Renal pelvis (tissue), 4 donors: ENCODE data around the gene PCDHB11. TPM values are rescaled to one million over a fixed set of nuclear protein-coding genes. Genes with fewer than 3 reads are reported as not detected.
A peak's percentile ranks its signal among the peaks of the same experiment; 100 is the strongest.
"Not testable (repeated sequence)": the region's sequence is repeated elsewhere in the genome, so short reads cannot be mapped to it uniquely, and the experiment has no call there.

Source experiments
- DNase-seq: peaks from one replicate; pipeline ENCODE4 v3.0.0-alpha.2; 2013
- polyA plus RNA-seq, 3 donors: library from polyadenylated mRNA; unstranded; fragments of 120-200 nt; gene quantifications; one replicate each; pipeline ENCODE4 v1.2.1, GENCODE V29; 2013; ENCODE audit not compliant: insufficient read length in 3 of 3

Gene PCDHB11
- polyA plus RNA-seq, 3 donors = 3.8 to 6.5 (median 4.6) TPM

DNA sequence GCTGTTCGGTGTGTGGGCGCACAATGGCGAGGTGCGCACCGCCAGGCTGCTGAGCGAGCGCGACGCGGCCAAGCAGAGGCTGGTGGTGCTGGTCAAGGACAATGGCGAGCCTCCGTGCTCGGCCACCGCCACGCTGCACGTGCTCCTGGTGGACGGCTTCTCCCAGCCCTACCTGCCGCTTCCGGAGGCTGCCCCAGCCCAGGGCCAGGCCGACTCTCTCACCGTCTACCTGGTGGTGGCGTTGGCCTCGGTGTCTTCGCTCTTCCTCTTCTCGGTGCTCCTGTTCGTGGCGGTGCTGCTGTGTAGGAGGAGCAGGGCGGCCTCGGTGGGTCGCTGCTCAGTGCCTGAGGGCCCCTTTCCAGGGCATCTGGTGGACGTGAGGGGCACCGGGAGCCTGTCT is 19.6 kb upstream of the PCDHB11 start:
- DNase-seq = not testable (repeated sequence)

DNA sequence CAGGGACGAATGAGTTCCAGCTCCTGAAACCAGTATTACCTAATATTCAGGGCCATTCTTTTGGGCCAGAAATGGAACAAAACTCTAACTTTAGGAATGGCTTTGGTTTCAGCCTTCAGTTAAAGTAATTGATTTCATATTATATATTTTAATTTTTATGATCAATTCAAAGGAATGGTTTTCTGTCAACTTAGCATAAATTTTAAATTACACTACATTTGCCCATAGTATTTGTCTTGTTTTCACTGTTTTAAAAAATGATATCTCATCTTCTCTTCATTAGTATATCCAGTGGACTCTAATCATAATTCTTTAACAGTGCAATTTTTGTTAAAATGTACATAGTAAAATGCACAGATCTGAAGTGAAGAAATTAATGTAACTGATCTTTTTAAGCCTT is 19.1 kb upstream of the PCDHB11 start:
- DNase-seq = no peak

DNA sequence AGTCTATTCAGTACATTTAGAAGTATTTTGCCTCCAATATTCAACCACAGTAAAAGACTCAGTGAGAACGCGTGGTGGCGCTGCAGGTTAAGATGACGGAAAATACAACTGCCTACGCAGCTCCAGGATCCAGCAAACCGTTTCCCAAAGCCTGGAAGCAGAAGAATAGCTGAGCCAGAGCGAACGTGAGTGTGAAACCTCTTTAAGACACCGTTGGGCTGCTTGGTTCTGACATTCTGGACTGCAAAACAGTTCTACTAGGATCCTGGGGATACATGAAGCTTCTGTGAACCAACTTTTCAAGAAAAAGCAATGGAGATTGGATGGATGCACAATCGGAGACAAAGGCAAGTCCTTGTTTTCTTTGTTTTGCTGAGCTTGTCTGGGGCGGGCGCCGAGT is 17.2 kb upstream of the PCDHB11 start, which contains the start of gene PCDHB16:
PCDHB16 (plus strand) TSS at position 140 of the 400 bp plus-strand sequence; CDS start at position 313, 173 bp downstream.
- peak; percentile 52 for DNase-seq

DNA sequence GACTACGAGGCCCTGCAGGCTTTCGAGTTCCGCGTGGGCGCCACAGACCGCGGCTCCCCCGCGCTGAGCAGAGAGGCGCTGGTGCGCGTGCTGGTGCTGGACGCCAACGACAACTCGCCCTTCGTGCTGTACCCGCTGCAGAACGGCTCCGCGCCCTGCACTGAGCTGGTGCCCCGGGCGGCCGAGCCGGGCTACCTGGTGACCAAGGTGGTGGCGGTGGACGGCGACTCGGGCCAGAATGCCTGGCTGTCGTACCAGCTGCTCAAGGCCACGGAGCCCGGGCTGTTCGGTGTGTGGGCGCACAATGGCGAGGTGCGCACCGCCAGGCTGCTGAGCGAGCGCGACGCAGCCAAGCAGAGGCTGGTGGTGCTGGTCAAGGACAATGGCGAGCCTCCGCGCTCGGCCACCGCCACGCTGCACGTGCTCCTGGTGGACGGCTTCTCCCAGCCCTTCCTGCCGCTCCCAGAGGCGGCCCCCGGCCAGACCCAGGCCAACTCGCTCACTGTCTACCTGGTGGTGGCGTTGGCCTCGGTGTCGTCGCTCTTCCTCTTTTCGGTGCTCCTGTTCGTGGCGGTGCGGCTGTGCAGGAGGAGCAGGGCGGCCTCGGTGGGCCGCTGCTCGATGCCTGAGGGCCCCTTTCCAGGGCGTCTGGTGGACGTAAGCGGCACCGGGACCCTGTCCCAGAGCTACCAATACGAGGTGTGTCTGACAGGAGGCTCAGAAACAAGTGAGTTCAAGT is 15.1 kb upstream of the PCDHB11 start:
- DNase-seq = not testable (repeated sequence)

DNA sequence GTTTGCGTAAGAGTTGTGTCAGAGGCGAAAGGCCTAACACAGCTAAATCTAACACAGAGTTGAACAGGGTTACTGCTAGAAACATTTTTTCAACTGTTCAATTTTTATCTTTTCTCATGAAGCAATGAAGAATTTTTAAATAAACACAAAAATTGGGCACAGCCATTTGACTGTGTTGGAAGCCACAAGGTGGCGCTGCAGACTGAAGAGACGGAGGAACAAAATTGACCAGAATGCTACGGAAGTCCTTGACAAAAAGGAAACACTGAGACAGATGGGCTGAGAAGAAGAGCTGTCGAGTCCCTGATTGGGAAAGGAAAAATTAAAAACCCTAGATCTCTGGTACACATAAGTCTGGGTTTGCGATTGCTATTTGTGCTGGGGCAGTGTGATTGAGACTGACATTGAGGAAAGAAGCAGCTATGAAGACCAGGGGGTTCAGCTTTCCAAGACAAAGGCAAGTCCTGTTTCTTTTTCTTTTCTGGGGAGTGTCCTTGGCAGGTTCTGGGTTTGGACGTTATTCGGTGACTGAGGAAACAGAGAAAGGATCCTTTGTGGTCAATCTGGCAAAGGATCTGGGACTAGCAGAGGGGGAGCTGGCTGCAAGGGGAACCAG is 12.4 kb upstream of the PCDHB11 start, which contains the start of gene PCDHB9:
PCDHB9 (plus strand) TSS at position 265 of the 616 bp plus-strand sequence; CDS start at position 423, 158 bp downstream.
- DNase-seq = no peak

DNA sequence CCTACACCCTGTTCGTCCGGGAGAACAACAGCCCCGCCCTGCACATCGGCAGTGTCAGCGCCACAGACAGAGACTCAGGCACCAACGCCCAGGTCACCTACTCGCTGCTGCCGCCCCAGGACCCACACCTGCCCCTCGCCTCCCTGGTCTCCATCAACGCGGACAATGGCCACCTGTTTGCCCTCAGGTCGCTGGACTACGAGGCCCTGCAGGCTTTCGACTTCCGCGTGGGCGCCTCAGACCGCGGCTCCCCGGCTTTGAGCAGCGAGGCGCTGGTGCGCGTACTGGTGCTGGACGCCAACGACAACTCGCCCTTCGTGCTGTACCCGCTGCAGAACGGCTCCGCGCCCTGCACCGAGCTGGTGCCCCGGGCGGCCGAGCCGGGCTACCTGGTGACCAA is 10.7 kb upstream of the PCDHB11 start:
- DNase-seq = not testable (repeated sequence)

DNA sequence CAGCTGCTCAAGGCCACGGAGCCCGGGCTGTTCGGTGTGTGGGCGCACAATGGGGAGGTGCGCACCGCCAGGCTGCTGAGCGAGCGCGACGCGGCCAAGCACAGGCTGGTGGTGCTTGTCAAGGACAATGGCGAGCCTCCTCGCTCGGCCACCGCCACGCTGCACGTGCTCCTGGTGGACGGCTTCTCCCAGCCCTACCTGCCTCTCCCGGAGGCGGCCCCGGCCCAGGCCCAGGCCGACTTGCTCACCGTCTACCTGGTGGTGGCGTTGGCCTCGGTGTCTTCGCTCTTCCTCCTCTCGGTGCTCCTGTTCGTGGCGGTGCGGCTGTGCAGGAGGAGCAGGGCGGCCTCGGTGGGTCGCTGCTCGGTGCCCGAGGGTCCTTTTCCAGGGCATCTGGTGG is 10.3 kb upstream of the PCDHB11 start:
- DNase-seq = not testable (repeated sequence)

DNA sequence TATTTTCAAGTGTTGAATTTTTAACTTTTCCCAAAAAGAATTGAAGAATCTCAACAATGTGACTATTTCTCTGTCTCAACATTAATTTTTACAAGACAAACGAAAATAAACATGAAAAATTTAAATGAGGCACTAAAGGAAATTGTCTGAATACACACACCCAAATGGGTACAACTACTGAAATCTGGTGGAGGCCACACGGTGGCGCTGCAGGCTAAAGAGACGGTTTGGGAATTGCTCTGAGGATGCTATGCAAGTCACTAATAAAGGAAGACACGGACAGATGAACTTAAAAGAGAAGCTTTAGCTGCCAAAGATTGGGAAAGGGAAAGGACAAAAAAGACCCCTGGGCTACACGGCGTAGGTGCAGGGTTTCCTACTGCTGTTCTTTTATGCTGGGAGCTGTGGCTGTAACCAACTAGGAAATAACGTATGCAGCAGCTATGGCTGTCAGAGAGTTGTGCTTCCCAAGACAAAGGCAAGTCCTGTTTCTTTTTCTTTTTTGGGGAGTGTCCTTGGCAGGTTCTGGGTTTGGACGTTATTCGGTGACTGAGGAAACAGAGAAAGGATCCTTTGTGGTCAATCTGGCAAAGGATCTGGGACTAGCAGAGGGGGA is 7.2 kb upstream of the PCDHB11 start, which contains the start of gene PCDHB10:
PCDHB10 (plus strand) TSS at position 244 of the 616 bp plus-strand sequence; CDS start at position 444, 200 bp downstream.
- no peak for DNase-seq

DNA sequence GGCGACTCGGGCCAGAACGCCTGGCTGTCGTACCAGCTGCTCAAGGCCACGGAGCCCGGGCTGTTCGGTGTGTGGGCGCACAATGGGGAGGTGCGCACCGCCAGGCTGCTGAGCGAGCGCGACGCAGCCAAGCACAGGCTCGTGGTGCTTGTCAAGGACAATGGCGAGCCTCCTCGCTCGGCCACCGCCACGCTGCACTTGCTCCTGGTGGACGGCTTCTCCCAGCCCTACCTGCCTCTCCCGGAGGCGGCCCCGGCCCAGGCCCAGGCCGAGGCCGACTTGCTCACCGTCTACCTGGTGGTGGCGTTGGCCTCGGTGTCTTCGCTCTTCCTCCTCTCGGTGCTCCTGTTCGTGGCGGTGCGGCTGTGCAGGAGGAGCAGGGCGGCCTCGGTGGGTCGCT is 5.1 kb upstream of the PCDHB11 start:
- not testable (repeated sequence) for DNase-seq

DNA sequence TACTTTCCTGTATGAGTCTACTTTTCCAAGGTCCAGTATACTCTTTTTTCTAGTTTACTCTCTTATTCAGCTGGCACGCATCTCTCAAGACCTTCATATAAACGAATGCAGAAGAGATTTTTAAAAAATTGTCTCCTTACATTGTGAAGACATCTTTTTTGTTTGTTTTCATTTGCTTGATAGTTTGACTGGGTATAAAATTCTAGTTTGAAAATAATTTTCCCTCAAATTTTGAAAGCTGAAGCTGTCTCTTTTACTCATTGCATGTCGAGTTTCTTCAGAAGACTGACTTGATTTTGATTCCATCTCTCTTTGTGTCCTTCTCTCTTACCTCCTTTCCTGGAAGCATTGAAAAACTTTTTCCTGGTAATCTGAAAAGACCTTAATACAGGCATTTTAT is 3.1 kb upstream of the PCDHB11 start:
- DNase-seq = no peak

DNA sequence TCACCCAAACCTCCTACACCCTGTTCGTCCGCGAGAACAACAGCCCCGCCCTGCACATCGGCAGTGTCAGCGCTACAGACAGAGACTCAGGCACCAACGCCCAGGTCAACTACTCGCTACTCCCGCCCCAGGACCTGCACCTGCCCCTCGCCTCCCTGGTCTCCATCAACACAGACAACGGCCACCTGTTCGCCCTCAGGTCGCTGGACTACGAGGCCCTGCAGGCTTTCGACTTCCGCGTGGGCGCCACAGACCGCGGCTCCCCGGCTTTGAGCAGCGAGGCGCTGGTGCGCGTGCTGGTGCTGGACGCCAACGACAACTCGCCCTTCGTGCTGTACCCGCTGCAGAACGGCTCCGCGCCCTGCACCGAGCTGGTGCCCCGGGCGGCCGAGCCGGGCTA is 1.7 kb downstream of the PCDHB11 start:
- DNase-seq = not testable (repeated sequence)

DNA sequence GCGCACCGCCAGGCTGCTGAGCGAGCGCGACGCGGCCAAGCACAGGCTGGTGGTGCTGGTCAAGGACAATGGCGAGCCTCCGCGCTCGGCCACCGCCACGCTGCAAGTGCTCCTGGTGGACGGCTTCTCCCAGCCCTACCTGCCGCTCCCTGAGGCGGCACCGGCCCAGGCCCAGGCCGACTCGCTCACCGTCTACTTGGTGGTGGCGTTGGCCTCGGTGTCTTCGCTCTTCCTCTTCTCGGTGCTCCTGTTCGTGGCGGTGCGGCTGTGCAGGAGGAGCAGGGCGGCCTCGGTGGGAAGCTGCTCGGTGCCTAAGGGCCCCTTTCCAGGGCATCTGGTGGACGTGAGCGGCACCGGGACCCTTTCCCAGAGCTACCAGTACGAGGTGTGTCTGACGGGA is 2.2 kb downstream of the PCDHB11 start:
- DNase-seq = not testable (repeated sequence)

DNA sequence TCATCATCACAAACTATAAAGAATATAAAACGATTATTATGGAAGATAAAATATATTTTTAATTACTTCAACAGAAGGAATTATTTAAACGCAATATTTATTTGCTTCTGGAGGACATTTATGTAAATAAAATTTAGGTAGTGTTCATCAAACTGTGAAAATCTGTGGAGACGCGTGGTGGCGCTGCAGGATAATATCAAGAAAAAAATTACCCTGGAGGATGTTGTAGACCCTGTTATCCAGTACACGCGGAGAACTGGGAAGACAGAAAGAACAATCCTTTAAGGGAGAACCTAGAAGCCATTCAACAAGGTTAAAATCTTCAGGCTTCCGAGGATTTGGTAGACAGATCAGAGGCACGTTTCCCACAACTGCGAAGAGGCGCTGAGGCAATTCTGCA is 9.1 kb downstream of the PCDHB11 start, which contains the start of gene PCDHB12:
PCDHB12 (plus strand) TSS at position 242 of the 400 bp plus-strand sequence. CDS start 189 bp downstream, outside the sequence.
- DNase-seq = peak; percentile 21

DNA sequence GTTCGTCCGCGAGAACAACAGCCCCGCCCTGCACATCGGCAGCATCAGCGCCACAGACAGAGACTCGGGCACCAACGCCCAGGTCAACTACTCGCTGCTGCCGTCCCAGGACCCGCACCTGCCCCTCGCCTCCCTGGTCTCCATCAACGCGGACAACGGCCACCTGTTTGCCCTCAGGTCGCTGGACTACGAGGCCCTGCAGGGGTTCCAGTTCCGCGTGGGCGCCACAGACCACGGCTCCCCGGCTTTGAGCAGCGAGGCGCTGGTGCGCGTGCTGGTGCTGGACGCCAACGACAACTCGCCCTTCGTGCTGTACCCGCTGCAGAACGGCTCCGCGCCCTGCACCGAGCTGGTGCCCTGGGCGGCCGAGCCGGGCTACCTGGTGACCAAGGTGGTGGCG is 10.9 kb downstream of the PCDHB11 start:
- DNase-seq = not testable (repeated sequence)

DNA sequence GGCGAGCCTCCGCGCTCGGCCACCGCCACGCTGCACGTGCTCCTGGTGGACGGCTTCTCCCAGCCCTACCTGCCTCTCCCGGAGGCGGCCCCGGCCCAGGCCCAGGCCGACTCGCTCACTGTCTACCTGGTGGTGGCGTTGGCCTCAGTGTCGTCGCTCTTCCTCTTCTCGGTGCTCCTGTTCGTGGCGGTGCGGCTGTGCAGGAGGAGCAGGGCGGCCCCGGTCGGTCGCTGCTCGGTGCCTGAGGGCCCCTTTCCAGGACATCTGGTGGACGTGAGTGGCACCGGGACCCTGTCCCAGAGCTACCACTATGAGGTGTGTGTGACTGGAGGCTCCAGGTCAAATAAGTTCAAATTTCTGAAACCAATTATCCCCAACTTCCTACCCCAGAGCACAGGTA is 11.4 kb downstream of the PCDHB11 start:
- DNase-seq = not testable (repeated sequence)

DNA sequence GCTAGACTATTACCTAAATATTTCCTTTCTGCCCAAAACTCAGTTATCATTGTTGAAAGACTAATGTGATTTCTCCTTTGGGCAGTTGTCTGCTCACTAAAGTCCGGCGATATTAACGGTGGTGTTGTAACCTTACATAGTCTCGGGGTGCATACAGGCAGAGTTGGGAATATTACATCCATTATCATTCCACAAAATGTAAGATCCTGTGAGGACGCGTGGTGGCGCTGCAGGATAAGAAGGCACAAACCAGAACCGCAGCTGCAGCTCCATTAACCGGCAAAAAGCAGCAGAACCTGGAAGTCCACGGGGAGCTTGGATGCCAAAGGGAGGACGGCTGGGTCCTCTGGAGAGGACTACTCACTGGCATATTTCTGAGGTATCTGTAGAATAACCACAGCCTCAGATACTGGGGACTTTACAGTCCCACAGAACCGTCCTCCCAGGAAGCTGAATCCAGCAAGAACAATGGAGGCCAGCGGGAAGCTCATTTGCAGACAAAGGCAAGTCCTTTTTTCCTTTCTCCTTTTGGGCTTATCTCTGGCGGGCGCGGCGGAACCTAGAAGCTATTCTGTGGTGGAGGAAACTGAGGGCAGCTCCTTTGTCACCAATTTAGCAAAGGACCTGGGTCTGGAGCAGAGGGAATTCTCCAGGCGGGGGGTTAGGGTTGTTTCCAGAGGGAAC is 14.4 kb downstream of the PCDHB11 start, which contains the start of gene PCDHB13:
PCDHB13 (plus strand) TSS at position 264 of the 684 bp plus-strand sequence; CDS start at position 469, 205 bp downstream.
- DNase-seq = not testable (repeated sequence)

DNA sequence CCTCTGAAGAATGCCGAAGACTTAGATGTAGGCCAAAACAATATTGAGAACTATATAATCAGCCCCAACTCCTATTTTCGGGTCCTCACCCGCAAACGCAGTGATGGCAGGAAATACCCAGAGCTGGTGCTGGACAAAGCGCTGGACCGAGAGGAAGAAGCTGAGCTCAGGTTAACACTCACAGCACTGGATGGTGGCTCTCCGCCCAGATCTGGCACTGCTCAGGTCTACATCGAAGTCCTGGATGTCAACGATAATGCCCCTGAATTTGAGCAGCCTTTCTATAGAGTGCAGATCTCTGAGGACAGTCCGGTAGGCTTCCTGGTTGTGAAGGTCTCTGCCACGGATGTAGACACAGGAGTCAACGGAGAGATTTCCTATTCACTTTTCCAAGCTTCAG is 15.2 kb downstream of the PCDHB11 start:
- not testable (repeated sequence) for DNase-seq

DNA sequence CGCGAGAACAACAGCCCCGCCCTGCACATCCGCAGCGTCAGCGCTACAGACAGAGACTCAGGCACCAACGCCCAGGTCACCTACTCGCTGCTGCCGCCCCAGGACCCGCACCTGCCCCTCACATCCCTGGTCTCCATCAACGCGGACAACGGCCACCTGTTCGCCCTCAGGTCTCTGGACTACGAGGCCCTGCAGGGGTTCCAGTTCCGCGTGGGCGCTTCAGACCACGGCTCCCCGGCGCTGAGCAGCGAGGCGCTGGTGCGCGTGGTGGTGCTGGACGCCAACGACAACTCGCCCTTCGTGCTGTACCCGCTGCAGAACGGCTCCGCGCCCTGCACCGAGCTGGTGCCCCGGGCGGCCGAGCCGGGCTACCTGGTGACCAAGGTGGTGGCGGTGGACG is 16.1 kb downstream of the PCDHB11 start:
- DNase-seq = not testable (repeated sequence)

DNA sequence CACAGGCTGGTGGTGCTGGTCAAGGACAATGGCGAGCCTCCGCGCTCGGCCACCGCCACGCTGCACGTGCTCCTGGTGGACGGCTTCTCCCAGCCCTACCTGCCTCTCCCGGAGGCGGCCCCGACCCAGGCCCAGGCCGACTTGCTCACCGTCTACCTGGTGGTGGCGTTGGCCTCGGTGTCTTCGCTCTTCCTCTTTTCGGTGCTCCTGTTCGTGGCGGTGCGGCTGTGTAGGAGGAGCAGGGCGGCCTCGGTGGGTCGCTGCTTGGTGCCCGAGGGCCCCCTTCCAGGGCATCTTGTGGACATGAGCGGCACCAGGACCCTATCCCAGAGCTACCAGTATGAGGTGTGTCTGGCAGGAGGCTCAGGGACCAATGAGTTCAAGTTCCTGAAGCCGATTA is 16.6 kb downstream of the PCDHB11 start:
- DNase-seq = not testable (repeated sequence)

DNA sequence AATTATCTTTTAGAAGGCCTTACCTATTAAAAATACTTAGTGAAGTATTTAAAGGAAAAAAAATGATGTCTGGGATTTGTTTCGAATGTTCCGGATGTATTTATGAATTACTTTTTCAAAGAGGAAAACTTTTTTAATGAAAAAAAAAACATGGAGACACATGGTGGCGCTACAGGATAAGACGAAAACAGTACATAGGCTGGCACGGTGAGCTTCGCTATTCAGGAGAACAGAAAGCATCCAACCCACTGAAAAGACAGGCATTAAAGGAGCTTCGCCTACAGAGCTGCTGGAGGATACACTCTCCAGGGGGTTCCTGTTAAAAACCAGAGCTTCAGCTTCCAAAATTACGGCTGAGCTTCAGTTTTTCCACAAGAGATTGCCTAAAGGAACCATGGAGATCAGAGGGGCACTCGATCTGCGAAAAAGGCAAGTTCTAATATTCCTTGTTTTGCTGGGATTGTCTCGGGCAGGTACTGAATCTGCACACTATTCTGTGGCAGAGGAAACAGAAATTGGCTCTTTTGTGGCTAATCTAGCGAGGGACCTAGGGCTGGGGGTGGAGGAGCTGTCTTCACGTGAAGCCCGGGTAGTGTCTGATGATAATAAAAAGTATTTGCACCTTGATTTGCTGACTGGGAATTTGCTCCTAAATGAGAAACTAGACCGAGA is 23.8 kb downstream of the PCDHB11 start, which contains the start of gene PCDHB14:
PCDHB14 (plus strand) TSS at position 232 of the 672 bp plus-strand sequence; CDS start at position 395, 163 bp downstream.
- no peak for DNase-seq

DNA sequence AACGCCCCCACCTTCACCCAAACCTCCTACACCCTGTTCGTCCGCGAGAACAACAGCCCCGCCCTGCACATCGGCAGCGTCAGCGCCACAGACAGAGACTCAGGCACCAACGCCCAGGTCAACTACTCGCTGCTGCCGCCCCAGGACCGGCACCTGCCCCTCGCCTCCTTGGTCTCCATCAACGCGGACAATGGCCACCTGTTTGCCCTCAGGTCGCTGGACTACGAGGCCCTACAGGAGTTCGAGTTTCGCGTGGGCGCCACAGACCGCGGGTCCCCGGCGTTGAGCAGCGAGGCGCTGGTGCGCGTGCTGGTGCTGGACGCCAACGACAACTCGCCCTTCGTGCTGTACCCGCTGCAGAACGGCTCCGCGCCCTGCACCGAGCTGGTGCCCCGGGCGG is 25.4 kb downstream of the PCDHB11 start:
- not testable (repeated sequence) for DNase-seq
